Astrocyte (in vitro differentiated cells and primary cell): ENCODE data around the gene CDC42BPA.

Source experiments
- CTCF ChIP-seq: IDR thresholded peaks from 2 replicates; pipeline ENCODE4 v1.5.1; 2011; ENCODE audit warnings: low read depth, mild to moderate bottlenecking, inconsistent platforms, low read length, moderate library complexity; ENCODE audit not compliant: insufficient read depth
- EZH2 ChIP-seq: IDR thresholded peaks from 2 replicates; pipeline ENCODE4 v1.6.1; 2012; ENCODE audit warnings: mild to moderate bottlenecking, low read length, inconsistent platforms; ENCODE audit not compliant: insufficient read depth

- TF ChIP-seq CTCF (no peak), EZH2 (no peak)
These were observed 247.5 kb downstream of the CDC42BPA start for GRCh38 chr1:227070638-227071285.
